OCI-LY3 (cell line): ENCODE results near the gene FKRP.

Experiments
- H2AFZ ChIP-seq: fragments of 200-600, 300-600 bp; shearing (Covaris generic); 2 replicates; pipeline ENCODE4 v1.6.0; 2014; ENCODE audit warnings: antibody characterized with exemption, low read depth, low read length
- H3K27ac ChIP-seq: fragments of 200-600, 300-600 bp; sonication (generic); 2 replicates; pipeline ENCODE4 v1.5.1; 2014; ENCODE audit warnings: mild to moderate bottlenecking, low read length, moderate library complexity, mixed read lengths
- H3K27me3 ChIP-seq: fragments of 200-600, 300-600 bp; sonication (generic); 2 replicates; pipeline ENCODE4 v1.6.1; 2014; ENCODE audit warnings: low read depth, low read length, mixed read lengths
- H3K36me3 ChIP-seq: fragments of 200-600, 300-600 bp; sonication (generic); replicated peaks from 2 replicates; pipeline ENCODE3; 2014; ENCODE audit warnings: low read depth, low read length, mixed read lengths
- H3K4me1 ChIP-seq: fragments of 300-600, 200-600 bp; sonication (generic); 2 replicates; pipeline ENCODE4 v1.6.1; 2014; ENCODE audit warnings: low read length, mixed read lengths
- H3K4me2 ChIP-seq: fragments of 200-600, 300-600 bp; sonication (generic); 2 replicates; pipeline ENCODE4 v1.6.1; 2014; ENCODE audit warnings: low read length, mixed read lengths
- H3K4me3 ChIP-seq: fragments of 300-600, 200-600 bp; sonication (generic); 2 replicates; pipeline ENCODE4 v1.5.1; 2014; ENCODE audit warnings: antibody characterized with exemption, mild to moderate bottlenecking, low read length, moderate library complexity
- H3K79me2 ChIP-seq: fragments of 300-600, 200-600 bp; shearing (Covaris generic); 2 replicates; pipeline ENCODE4 v1.6.1; 2014; ENCODE audit warnings: mild to moderate bottlenecking, low read length, mixed read lengths
- H3K9ac ChIP-seq: fragments of 300-600, 200-600 bp; shearing (Covaris generic); 2 replicates; pipeline ENCODE4 v1.6.0; 2014; ENCODE audit warnings: mild to moderate bottlenecking, low read length, moderate library complexity
- H3K9me3 ChIP-seq: fragments of 200-600, 300-600 bp; shearing (Covaris generic); 2 replicates; pipeline ENCODE4 v1.6.1; 2014; ENCODE audit warnings: low read length, mixed read lengths; ENCODE audit not compliant: insufficient read depth
- H4K20me1 ChIP-seq: fragments of 200-600, 300-600 bp; sonication (generic); 2 replicates; pipeline ENCODE4 v1.6.1; 2016; ENCODE audit warnings: low read length, mixed read lengths; ENCODE audit not compliant: insufficient read depth
- EZH2phosphoT487 ChIP-seq: fragments of 200-600 bp; shearing (Covaris generic); IDR thresholded peaks from 2 replicates; pipeline ENCODE4 v1.6.1; 2018; ENCODE audit warnings: antibody characterized with exemption, mixed run types, low read depth
- TF ChIP-seq, protein P1 (sequence below): fragments of 200-600, 300-600 bp; sonication (generic); IDR thresholded peaks from 2 replicates; pipeline ENCODE4 v1.5.1; 2014; ENCODE audit warnings: antibody characterized with exemption, low read length, low read depth

The FKRP gene

GRCh38 chr19:46787331-46788261 is 41.7 kb downstream of the FKRP start:
- H3K79me2 ChIP-seq, result peaks cover 58% of the 10 kb centered on the region
- TF ChIP-seq EZH2phosphoT487, result no peak
- TF ChIP-seq, protein P1, sequence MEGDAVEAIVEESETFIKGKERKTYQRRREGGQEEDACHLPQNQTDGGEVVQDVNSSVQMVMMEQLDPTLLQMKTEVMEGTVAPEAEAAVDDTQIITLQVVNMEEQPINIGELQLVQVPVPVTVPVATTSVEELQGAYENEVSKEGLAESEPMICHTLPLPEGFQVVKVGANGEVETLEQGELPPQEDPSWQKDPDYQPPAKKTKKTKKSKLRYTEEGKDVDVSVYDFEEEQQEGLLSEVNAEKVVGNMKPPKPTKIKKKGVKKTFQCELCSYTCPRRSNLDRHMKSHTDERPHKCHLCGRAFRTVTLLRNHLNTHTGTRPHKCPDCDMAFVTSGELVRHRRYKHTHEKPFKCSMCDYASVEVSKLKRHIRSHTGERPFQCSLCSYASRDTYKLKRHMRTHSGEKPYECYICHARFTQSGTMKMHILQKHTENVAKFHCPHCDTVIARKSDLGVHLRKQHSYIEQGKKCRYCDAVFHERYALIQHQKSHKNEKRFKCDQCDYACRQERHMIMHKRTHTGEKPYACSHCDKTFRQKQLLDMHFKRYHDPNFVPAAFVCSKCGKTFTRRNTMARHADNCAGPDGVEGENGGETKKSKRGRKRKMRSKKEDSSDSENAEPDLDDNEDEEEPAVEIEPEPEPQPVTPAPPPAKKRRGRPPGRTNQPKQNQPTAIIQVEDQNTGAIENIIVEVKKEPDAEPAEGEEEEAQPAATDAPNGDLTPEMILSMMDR, result no peak
- no peaks in the 10 kb centered on the region for H3K9me3 ChIP-seq
- peaks cover 43% of the 10 kb centered on the region for H3K36me3 ChIP-seq
- H3K9ac ChIP-seq, result peak overlapping the region; percentile 99
- no peak overlapping the region for H2AFZ ChIP-seq
- H3K4me2 ChIP-seq, result peak overlapping the region; percentile 82
- peaks cover 39% of the 10 kb centered on the region for H4K20me1 ChIP-seq
- peak overlapping the region; percentile 88 for H3K27ac ChIP-seq
- H3K4me3 ChIP-seq, result peak overlapping the region; percentile 89
- H3K4me1 ChIP-seq, result peaks cover 27% of the 10 kb centered on the region
- peaks cover 8% of the 10 kb centered on the region; the same call in 1 of the 2 replicates for H3K27me3 ChIP-seq

- no peaks in the 10 kb centered on the region for H3K9me3 ChIP-seq
- TF ChIP-seq, protein P1, result no peak; the same call in 1 of the 2 replicates
- TF ChIP-seq EZH2phosphoT487, result no peak
- peak within 1 kb of the TSS; percentile 99 for H3K9ac ChIP-seq
- peaks cover 50% of the 10 kb centered on the region for H3K79me2 ChIP-seq
- H4K20me1 ChIP-seq, result peaks cover 31% of the 10 kb centered on the region
- H3K27me3 ChIP-seq, result peaks cover 9% of the 10 kb centered on the region; the same call in 1 of the 2 replicates
- peak within 1 kb of the TSS; percentile 89 for H3K4me3 ChIP-seq
- peak within 1 kb of the TSS; percentile 93 for H2AFZ ChIP-seq
- peaks cover 27% of the 10 kb centered on the region for H3K4me1 ChIP-seq
- H3K36me3 ChIP-seq, result peaks cover 36% of the 10 kb centered on the region
- peak within 1 kb of the TSS; percentile 82 for H3K4me2 ChIP-seq
- H3K27ac ChIP-seq, result peak within 1 kb of the TSS; percentile 88
Observed at GRCh38 chr19:46788262-46788967, 42.6 kb downstream of the FKRP start, which contains the start of gene SLC1A5. Gene SLC1A5 (minus strand): TSS chr19:46788594. CDS start chr19:46787965, 629 bp downstream.

DNA sequence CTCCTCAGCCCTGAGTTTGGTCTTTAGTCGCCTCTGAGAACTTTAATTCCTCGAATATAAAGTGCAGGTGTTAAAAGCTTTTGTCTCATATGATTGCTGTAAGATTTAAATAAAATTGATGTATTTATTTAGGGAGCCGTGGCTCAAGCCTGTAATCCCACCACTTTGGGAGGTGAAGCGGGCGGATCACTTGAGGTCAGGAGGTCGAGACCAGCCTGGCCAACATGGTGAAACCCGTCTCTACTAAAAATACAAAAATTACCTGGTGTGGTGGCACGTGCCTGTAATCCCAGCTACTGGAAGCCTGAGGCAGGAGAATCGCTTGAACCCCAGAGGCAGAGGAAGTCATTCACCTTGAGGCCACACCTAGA is 43.1 kb downstream of the FKRP start:
- peaks cover 22% of the 10 kb centered on the region for H3K4me1 ChIP-seq
- no peak for TF ChIP-seq EZH2phosphoT487
- TF ChIP-seq, protein P1, result no peak
- peak overlapping the region; percentile 93 for H2AFZ ChIP-seq
- peak overlapping the region; percentile 71 for H3K4me2 ChIP-seq
- H3K79me2 ChIP-seq, result peaks cover 44% of the 10 kb centered on the region
- no peaks in the 10 kb centered on the region for H3K9me3 ChIP-seq
- H3K4me3 ChIP-seq, result peak overlapping the region; percentile 63
- H3K9ac ChIP-seq, result peak overlapping the region; percentile 43; the same call in 1 of the 2 replicates
- H3K27me3 ChIP-seq, result peaks cover 9% of the 10 kb centered on the region; the same call in 1 of the 2 replicates
- no peak overlapping the region for H3K27ac ChIP-seq
- H4K20me1 ChIP-seq, result peaks cover 25% of the 10 kb centered on the region
- peaks cover 31% of the 10 kb centered on the region for H3K36me3 ChIP-seq

- H3K4me2 ChIP-seq, result no peak overlapping the region
- H3K4me1 ChIP-seq, result peaks cover 17% of the 10 kb centered on the region
- H3K27ac ChIP-seq, result no peak overlapping the region
Observed at GRCh38 chr19:46789371-46789770, 43.5 kb downstream of the FKRP start.

More at GRCh38 chr19:46789371-46789770, 43.5 kb downstream of the FKRP start:
- Histone ChIP-seq H3K27me3 (peaks cover 9% of the 10 kb centered on the region; the same call in 1 of the 2 replicates), H3K79me2 (peaks cover 40% of the 10 kb centered on the region), H4K20me1 (peaks cover 21% of the 10 kb centered on the region), H3K9me3 (no peaks in the 10 kb centered on the region), H2AFZ (no peak overlapping the region), H3K36me3 (peaks cover 27% of the 10 kb centered on the region), H3K9ac (no peak overlapping the region), H3K4me3 (no peak overlapping the region)
- no peak for TF ChIP-seq EZH2phosphoT487
